ENCODE measurements around the gene STMND1.

STMND1 gene

DNA sequence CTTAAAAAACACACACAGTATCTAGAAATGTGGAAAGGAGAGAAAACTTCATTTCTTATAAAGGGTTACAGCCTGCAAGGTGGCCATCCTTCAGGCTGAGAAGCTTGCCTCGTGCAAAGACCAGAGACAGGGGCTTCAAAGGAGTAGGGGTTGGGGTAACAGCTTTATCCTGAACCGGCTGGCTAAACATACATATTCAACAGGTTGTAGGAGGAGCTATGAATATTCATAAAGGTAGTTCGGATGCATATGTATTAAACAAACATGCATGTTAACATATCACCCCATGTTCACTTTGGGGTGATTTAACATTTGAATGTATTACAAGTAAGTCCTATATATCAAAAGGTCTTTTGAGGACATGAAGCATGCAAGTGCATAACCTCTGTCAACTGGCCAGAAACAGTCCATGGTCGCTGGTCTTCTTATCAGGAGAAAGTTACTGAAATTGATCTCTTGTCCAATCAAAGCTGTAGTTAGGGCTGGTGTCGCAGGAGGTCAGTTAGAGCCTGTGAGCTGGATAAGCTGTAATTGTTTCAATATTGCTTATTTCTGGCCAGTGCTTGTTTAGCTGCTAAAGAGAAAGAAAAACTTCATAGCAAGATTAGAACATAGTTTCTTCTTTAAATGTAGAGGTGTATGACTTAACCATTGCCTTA is 2.3 kb upstream of the STMND1 start:
- DNase-seq: no peak

DNA sequence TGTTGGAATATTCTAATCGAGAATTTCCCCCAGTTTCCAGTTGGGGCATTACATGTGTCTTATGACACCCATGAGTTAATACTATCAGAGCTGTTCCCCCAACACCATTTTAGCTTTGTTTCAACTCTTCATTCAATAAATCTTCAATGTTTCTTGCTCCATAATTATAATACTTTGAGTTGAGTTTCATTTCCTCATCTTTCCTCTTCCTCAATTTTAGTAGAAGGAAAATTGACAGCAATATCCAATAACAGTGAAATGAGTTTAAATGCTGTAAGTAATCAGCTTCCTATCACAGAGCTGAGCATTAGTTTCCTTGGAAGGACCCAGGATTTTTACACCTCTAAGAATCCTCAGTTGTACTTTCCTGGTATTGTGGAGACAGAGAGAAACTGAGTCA is 1.0 kb upstream of the STMND1 start:
- no peak for DNase-seq

DNA sequence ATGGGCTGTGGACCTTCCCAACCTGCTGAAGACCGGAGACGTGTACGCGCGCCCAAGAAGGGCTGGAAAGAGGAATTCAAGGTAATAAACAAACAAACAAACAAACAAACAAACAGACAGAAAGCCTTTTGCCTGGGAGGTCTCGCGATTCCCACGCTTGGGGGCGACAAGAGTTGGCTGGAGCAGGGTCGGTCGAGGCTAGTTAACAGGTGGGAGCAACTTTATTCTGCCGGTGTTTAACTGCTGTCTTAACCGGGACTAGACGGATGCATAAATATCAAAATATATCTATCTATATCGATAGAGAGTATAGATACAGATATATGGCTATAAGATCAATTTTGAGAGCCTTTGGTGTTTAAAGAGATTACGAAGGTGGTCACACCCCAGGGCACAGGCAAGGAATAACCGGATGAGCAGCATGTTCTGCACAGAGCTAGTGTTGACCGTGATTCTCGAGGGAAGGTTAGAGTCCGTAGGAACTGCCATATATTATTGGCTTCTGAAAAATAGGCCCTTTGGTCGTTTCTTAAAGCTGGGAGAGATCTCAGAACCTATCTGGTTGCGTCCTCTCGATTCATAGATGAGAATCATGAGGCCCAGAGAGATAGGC is 514 bp downstream of the STMND1 start:
- no peak for DNase-seq

DNA sequence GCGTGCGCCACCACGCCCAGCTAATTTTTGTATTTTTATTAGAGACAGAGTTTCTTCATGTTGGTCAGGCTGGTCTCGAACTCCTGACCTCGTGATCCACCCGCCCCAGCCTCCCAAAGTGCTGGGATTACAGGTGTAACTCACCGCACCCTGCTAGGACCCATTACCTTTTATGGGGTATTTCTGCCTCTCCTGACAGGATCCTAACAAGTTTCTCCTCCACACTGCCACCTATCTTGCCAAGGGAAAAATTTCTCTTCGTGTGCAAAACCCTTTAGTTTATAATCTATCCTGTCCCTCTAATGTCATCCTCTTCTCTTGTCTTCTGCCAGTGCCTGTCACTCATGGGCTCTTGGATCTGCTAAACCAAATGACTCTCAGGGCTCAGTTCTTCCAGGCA is 1.9 kb downstream of the STMND1 start:
- no peak for DNase-seq

DNA sequence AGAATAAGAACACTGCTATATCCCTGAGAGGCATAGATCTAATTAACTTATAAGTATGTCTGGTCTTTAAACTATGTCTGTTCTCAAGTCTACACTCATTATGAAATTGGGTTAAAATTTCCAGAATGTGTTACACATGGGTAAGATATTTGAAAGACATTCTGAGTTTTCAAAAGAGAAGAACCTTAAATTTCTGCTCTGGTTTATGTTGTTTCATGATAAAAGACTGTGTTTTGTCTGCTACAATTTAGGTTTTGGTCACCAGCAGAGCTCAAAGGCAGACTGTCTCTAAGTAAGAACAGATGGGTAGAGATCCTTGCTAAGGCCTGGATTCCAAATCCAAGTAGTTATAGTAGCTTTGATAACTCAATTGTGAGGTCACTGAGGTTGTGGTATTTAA is 6.0 kb downstream of the STMND1 start:
- no peak for DNase-seq

DNA sequence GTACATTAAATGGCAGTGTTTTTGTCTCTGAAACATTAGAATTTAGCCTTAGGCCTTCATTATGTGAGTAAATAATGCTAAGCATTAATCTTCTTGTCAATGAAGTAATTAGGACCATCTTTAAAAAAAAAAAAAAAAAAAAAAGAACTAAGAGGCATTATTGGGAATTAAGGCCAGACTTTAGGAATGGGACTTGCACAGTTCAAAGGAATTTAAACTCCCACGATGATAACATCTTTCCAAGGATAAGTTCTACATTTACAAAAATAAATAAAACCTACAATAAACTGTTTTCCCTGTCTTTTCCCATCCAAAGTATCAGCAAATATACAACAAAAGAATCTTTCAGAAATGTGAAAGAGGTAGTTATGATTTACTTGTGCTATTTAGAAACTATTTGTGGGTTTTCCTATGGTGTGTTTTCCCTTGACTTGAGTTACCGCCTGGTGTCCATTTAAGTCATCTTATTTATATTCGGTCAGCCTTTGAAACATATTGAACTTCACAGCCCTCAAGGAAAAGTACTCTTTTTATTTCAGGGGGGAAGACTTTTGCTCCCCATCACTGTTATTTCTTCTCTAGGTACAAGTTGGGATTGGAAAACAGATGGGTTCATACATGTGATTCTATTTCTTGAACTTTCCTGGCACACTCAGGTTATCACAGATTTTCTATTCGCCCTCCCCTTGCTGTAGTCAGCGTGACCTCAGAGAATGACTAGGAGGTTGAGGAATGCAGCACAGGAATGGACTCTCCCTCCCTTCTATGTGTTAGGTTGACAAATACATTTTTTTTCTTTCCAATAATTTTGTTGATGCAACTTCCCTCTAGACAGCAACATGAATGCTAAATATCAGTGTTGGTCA is 13.6 kb downstream of the STMND1 start:
- no peak for DNase-seq

DNA sequence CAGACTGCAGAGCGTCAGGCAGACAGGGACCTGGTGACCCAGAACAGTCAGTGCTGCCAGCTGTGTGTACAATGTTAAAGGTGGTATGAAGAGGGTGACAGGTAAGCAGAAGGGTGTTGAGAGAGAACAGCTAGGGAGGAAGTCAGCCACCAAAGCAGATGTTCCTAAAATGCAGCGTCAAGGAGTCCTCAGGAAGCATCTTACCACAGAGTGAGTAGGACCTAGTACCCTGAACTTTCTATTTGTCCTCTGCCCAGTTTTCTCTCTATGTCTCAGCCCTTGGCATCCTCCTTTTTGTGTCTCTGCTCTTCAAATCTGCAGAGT is 14.2 kb downstream of the STMND1 start:
- no peak for DNase-seq

DNA sequence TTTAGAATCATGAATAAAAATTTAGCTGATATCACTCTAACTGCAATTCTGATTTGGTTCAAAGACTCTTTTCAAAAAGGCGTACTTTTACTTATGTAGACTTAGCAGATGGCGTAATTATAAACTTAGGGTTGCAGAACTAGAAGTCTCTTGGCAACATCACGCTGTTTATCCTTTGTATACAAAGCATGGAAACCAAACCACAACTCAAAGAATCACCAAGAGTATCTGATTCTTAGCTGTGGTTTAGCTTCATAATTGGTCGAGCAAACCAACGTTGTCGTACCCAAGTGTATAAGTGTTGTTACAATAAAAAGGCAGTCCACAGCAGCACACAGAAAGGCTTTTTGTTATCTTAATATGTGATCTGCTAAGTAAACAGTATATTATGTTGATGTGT is 18.2 kb downstream of the STMND1 start:
- DNase-seq: no peak

DNA sequence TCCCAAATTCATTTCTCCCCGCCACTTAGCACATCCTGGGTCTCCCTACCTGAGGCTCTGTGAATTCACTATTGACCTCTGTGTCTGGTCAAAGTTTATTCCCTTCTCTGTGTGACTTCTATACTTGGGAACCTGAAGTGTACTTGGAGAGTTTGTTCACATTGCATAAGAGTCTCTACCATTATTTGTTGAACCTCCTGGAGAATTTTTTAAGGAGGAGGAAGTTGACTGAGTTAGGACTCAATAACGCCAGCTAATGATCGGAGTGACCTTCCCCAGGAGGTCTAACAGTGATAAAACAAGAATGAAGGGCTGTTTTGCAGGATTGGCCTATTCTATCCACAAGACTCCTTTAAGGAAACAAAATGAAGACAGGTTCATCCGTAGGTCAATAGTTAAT is 23.6 kb downstream of the STMND1 start:
- DNase-seq: no peak

DNA sequence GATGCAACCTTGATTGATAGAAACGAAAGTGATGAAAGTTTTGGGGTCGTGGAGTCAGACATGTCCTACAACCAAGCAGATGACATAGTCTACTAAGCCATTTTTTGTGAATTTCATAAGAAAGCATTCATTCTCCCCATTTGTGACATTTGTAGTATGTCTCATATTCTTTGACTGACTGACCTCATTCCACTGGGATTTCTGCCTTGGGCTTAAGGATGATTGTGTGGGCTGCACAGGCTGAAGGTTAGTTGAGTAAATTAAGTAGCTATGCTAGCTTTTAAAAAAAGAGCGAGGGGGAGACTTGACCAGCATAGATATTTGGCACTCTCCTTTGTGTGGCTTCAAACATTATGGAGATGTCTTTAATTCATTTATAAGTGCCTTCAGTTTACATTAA is 28.9 kb downstream of the STMND1 start:
- DNase-seq: no peak

DNA sequence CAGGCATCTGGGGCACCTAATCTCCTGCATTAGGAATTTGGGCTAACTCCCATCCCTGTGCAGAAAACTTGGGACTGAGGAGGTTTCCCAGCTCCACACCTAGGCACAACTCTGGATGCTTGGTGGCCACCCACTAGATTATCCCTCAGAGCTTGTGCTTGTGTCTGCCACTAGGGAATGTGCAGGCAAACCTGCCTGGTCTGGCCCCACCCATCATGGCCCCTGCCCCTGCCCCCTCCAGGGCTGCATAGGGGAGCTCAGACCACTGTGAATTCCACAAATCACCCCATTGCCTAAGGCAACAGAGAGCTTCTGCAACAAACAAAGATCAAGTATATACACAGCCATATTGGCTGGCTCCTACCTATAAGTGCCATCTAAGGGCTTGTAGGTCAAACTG is 31.1 kb downstream of the STMND1 start:
- DNase-seq: no peak

DNA sequence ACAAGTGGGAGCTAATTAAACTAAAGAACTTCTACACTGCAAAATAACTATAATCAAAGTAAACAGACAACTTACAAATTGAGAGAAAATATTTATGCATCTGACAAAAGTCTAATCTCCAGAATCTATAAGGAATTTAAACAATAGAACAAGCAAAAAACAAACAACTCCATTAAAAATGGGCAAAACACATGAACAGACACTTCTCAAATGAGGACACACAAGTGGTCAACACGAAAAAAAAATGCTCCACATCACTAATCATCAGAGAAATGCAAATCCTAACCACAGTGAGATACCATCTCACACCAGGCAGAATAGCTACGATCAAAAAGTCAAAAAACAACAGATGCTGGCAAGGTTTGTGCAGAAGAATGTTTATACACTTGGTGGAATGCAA is 36.2 kb downstream of the STMND1 start:
- DNase-seq: no peak

DNA sequence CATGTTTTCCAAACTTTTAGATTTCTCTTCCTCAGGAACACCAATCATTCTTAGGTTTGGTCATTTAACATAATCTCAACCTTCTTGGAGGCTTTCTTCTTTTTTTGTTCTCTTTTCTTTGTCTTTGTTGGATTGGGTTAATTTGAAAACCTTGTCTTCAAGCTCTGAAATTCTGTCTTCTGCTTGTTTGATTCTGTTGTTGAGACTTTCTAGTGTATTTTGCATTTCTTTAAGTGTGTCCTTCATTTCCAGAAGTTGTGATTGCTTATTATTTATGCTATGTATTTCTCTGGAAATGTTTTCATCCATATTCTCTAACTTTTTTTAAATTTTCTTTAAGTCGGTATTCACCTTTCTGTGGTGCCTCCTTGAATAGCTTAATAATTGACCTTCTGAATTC is 42.2 kb downstream of the STMND1 start:
- no peak for DNase-seq

DNA sequence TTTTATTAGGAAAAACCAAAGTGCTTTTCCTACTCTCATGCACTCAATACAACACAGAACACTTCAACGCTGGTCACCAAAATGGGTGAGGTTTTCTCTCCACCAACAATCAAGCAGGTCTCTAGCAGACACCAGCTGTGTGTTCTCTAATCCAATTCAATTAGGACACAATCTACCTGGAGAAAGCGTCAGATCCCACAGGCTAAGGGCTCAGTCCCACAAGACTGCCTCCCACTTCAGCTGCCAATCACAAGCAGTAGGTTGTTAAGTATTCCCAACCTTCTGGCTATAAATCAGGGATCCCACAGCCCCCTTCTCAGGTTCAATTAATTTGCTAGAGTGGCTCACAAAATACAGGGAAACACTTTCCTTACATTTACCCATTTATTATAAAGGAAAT is 47.7 kb downstream of the STMND1 start:
- no peak for DNase-seq

DNA sequence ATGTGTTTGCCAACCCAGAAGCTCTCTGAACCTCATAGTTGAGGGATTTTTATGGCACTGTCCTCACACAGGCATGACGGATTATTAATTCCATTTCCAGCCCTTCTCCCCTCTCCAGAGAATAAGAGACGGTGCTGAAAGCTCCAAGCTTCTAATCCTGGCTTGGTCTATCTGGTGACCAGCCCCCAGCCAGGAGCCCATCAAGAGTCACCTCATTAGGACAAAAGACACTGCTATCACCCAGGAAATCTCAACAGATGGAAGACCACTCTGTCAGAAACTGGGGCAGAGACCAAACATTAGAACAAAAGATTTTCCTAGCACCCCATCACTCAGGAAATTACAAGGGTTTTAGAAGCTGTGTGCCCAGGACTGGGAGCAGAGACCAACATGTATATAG is 48.2 kb downstream of the STMND1 start:
- DNase-seq: no peak

DNA sequence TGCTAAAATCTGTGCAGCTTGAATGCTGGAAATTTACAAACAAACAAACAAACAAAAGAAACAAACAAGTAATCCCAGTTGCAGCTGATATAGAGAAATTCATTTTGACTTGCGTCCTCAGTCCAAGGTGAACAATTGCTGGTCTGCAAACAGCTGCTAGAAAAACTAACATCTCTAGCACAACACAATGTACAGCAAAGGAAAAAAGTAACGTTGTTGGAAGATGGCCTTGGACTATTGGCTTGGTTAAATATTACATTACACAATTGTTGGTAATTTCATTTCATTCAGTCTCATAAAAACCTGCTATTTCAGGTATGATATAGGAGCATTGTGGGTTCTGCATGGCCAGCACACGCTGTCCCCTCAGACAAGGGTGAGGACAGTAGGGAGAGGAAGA is 50.0 kb downstream of the STMND1 start:
- no peak for DNase-seq

DNA sequence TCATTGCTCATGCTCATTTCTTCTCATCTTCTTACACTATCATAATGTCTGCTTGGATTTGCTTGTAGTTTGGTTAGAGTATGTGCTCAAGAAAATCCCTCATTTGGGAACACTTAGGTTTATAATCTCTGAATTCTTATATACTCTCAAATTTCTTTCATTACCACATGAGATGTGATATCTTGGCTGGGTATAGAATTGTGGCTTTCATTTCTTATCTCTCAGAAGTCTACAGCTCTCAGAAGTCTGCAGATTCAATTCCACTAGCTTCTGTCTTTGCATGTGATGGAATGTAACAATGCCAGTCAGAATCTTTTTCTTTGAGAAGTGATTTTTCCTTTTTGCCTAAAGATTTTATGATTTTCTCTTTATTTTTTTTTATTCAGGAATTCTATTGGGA is 50.9 kb downstream of the STMND1 start:
- no peak for DNase-seq

DNA sequence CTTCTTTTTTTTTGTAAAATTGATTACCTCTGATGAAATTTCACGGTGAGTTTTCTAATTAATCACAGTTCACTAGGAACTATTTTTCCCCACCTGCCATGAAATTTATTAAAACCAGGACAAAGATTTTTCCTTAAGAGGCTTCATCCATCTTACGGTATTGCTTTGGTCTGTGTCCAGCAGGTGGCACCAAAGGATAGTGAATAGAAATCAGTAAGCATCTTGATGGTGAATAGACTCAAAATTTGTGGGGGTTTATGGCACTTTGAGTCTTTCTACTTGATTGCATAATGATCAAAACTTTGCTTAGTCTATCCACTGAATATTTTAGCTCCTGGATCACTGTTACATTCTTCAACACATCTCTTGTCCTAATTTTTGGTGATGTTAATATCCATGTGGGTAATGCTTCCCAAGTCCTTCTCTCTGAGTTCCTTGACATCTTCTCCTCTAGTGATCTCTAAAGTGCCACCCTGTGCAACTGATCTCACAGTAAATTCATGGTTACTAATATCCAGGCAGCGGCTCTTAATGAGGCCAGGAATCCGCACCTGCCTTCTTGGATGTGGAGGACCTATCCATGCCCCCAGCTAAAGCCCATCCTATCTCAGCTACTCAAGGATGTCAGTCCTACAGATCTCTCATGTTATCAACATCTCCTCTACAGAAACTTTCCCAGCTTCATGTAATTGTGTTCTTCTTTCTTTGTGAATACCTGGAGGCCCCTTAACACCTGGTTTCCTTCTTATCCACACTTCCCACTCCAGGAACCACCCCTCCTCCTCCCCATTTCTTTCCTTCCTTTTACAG is 54.5 kb downstream of the STMND1 start:
- DNase-seq: peak; percentile 66

DNA sequence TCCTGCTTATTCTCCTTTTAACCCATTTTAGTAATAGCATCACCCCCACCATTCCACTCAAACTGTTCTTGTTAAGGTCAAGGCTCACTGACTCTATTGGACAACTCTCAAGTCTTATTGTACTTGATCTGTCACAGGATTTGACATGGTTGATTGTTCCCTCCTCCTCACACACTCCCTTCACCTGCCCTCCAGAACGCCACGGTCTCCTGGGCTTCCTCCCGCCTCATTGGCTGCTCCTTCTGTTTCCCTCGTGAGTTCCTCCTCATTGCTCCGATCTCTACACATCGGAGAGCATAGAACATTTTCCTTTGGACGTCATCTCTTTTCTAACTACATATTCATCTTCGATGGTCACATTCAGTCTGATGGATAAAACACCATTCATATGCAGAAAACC is 55.1 kb downstream of the STMND1 start:
- no peak for DNase-seq

DNA sequence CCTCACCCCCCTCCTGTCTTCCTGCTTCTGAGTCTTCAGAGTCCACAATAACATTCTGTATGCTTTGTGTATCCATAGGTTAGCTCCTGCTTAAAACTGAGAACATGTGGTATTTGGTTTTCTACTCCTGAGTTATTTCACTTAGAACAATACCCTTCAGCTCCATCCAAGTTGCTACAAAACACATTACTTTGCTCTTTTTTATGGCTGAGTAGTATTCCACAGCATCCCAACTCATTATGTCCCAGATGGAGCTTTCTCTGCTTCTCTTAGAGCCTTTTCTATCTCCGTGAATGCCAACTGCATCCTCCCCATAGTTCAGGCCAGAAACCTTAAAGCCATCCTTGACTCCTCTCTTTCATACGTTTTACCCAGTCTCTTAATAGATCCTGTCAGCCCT is 55.8 kb downstream of the STMND1 start:
- DNase-seq: no peak

DNA sequence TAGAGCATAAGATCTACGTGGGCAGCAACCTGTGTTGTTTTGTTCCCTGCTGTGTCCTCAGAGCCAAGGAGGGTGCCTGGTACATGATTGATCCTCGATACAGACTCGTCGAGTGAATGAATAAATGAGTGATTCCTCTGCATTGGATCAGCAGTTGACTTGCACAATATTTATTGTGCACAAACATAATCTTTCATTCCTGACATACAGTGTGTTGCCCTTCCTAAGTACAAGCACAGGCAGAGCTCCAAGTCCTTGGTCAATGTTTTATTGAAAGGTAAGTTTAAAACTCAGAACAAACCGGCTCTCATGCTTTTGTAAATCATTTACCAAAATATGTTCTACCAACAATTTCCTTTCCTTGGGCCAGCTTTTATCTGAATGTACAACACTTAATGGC is 57.4 kb downstream of the STMND1 start:
- no peak for DNase-seq

DNA sequence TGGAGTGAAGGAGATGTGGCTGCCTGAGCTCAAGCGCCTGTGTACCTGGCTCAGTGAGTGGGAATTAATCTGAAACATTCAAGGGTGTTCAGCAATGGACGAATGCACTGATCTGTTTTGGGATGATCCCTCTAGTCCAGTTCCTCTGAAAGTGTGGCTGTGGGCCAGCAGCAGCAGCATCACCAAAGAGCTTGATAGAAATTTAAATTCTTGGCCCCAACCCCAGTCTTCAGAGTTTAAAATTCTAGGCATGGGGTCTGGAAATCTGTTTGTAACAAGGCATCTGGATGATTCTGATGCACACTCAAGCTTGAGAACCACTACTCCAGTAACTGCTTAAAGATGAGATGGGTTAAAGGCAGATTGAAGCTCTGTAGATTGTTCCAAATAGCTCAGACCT is 59.2 kb downstream of the STMND1 start:
- no peak for DNase-seq

DNA sequence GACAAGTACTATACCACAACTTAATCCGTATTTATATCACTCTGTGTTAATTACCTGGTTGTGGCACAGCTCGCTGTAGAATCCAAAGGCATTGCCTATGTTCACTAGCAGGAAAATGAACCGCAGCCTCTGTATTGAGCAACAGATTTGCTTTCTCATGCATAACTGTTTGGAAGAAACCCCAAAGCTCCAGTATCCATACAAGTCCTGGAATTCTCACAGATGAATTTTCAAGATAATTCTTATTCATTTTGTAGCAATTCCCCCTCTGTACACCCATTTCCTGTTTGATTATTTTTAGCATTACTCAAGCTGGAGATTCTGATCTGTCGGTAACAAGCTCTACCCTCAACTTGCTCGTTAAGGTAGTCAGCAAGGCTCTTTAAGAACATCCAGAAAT is 63.5 kb downstream of the STMND1 start:
- DNase-seq: no peak

Measured in activated CD4-positive, alpha-beta T cell treated with anti-CD3 and anti-CD28 coated beads for 48 hours (primary cell).